Neural progenitor cell (in vitro differentiated cells): Measurements from ENCODE around the gene MEGF9.

Experiments used
- EZH2 ChIP-seq: fragments of 200-600 bp; sonication (generic); IDR thresholded peaks from 2 replicates; pipeline ENCODE4 v1.6.1; 2017; ENCODE audit warnings: antibody characterized with exemption, mild to moderate bottlenecking, moderate library complexity
- EZH2phosphoT487 ChIP-seq: fragments of 200-600 bp; sonication (generic); IDR thresholded peaks from 2 replicates; pipeline ENCODE4 v1.6.1; 2017; ENCODE audit warnings: antibody characterized with exemption
- TF ChIP-seq, protein P1 (sequence below): fragments of 200-600 bp; sonication (generic); IDR thresholded peaks from 2 replicates; pipeline ENCODE4 v1.5.1; 2017; ENCODE audit warnings: antibody characterized with exemption, mild to moderate bottlenecking

DNA sequence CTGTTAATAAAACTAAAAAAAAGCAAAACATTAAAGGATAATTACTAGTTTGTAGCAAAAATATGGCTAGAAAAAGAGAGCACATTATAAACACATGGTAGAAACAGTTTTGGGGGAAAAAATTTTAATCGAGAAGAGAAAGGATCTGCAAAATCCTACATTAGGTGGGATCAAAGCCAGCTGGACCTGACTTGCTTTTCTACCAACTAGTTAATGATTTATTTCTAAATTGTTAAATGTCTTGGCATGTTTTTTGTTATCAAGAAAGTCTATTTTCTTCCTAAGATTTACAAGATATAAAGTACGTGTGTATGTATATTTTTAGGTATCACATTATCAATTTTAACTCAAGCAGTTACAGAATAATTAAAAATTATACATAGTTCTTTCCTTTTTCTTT lies 87.2 kb downstream of the MEGF9 start:
- TF ChIP-seq EZH2 (no peak), EZH2phosphoT487 (no peak)
- TF ChIP-seq, protein P1, sequence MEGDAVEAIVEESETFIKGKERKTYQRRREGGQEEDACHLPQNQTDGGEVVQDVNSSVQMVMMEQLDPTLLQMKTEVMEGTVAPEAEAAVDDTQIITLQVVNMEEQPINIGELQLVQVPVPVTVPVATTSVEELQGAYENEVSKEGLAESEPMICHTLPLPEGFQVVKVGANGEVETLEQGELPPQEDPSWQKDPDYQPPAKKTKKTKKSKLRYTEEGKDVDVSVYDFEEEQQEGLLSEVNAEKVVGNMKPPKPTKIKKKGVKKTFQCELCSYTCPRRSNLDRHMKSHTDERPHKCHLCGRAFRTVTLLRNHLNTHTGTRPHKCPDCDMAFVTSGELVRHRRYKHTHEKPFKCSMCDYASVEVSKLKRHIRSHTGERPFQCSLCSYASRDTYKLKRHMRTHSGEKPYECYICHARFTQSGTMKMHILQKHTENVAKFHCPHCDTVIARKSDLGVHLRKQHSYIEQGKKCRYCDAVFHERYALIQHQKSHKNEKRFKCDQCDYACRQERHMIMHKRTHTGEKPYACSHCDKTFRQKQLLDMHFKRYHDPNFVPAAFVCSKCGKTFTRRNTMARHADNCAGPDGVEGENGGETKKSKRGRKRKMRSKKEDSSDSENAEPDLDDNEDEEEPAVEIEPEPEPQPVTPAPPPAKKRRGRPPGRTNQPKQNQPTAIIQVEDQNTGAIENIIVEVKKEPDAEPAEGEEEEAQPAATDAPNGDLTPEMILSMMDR: no peak
